ENCODE measurements around the gene KAZALD1. TPM values are rescaled to one million over a fixed set of nuclear protein-coding genes. Genes with fewer than 3 reads are reported as not detected.

KAZALD1 gene
- total RNA-seq, 6 experiments from 2014 or later: 0.22 to 1.1 (median 0.57) TPM

- Histone ChIP-seq H3K27me3 (no peaks in the 10 kb centered on the region), H3K36me3 (no peaks in the 10 kb centered on the region), H3K4me1 (peaks cover 0 to 3% (median 0%) of the 10 kb centered on the region in 4 donors), H3K9me3 (no peaks in the 10 kb centered on the region), H3K4me3 (no peak overlapping the region), H3K27ac (no peak overlapping the region)
- no peak for TF ChIP-seq POLR2A (IDR thresholded peaks at IDR 0.05)
- no peak for TF ChIP-seq CTCF (IDR thresholded peaks at IDR 0.05)
- intact Hi-C loops (cut with DNase I): no loop called here
- DNase-seq (no peak), ATAC-seq (no peak)
- 75% methylated on average over 1 of the region's 2 CpGs for WGBS (ENCODE audit: insufficient coverage, low coverage, low lambda C conversion rate, missing lambda C conversion rate)
Measured at GRCh38 chr10:101019440-101019703, 42.4 kb upstream of the KAZALD1 start.

- DNase-seq: no peak
- 89% methylated on average over 4 of the region's 10 CpGs for WGBS (ENCODE audit: insufficient coverage, low coverage, low lambda C conversion rate, missing lambda C conversion rate)
- H3K9me3 ChIP-seq: no peaks in the 10 kb centered on the region
- H3K4me1 ChIP-seq: peaks cover 0 to 3% (median 0%) of the 10 kb centered on the region in 4 donors
- H3K36me3 ChIP-seq: no peaks in the 10 kb centered on the region
- no peak for ATAC-seq
- no peak overlapping the region for H3K4me3 ChIP-seq
- no peak overlapping the region for H3K27ac ChIP-seq
- intact Hi-C loops (cut with DNase I): no loop called here
- no peak for TF ChIP-seq POLR2A (IDR thresholded peaks at IDR 0.05)
- no peak for TF ChIP-seq CTCF (IDR thresholded peaks at IDR 0.05)
- no peaks in the 10 kb centered on the region for H3K27me3 ChIP-seq
Measured at GRCh38 chr10:101020427-101021075, 41.2 kb upstream of the KAZALD1 start.

GRCh38 chr10:101021239-101021638 is 40.5 kb upstream of the KAZALD1 start:
- no peak for TF ChIP-seq POLR2A (IDR thresholded peaks at IDR 0.05)
- H3K4me3 ChIP-seq: no peak overlapping the region
- DNase-seq: no peak
- H3K27ac ChIP-seq: no peak overlapping the region
- H3K27me3 ChIP-seq: no peaks in the 10 kb centered on the region
- ATAC-seq: no peak
- H3K4me1 ChIP-seq: peaks cover 0 to 3% (median 0%) of the 10 kb centered on the region in 4 donors
- 78% methylated on average over 3 of the region's 4 CpGs for WGBS (ENCODE audit: insufficient coverage, low coverage, low lambda C conversion rate, missing lambda C conversion rate)
- no peaks in the 10 kb centered on the region for H3K36me3 ChIP-seq
- H3K9me3 ChIP-seq: no peaks in the 10 kb centered on the region
- intact Hi-C loops (cut with DNase I): no loop called here

GRCh38 chr10:101021692-101022251 is 40.0 kb upstream of the KAZALD1 start:
- no peak for DNase-seq
- intact Hi-C loops (cut with DNase I): no loop called here
- Histone ChIP-seq H3K4me3 (no peak overlapping the region), H3K36me3 (no peaks in the 10 kb centered on the region), H3K4me1 (peaks cover 0 to 3% (median 0%) of the 10 kb centered on the region in 4 donors), H3K27ac (no peak overlapping the region), H3K9me3 (no peaks in the 10 kb centered on the region), H3K27me3 (no peaks in the 10 kb centered on the region)
- TF ChIP-seq POLR2A (IDR thresholded peaks at IDR 0.05) (no peak), CTCF (IDR thresholded peaks at IDR 0.05) (no peak)
- WGBS (ENCODE audit: insufficient coverage, low coverage, low lambda C conversion rate, missing lambda C conversion rate): 78% methylated on average over 5 of the region's 11 CpGs
- no peak for ATAC-seq

GRCh38 chr10:101022967-101023705 is 38.7 kb upstream of the KAZALD1 start:
- Histone ChIP-seq H3K4me1 (peaks cover 0 to 3% (median 0%) of the 10 kb centered on the region in 4 donors), H3K27ac (no peak overlapping the region), H3K27me3 (no peaks in the 10 kb centered on the region), H3K4me3 (no peak overlapping the region), H3K36me3 (no peaks in the 10 kb centered on the region), H3K9me3 (no peaks in the 10 kb centered on the region)
- ATAC-seq: no peak
- intact Hi-C loops (cut with DNase I): no loop called here
- TF ChIP-seq CTCF (IDR thresholded peaks at IDR 0.05) (no peak), POLR2A (IDR thresholded peaks at IDR 0.05) (no peak)
- 75% methylated on average over 5 of the region's 15 CpGs for WGBS (ENCODE audit: insufficient coverage, low coverage, low lambda C conversion rate, missing lambda C conversion rate)
- no peak for DNase-seq
